HG02884 (cell line): ENCODE results near the gene TRABD2B.
A peak's percentile ranks its signal among the peaks of the same experiment; 100 is the strongest.

Experiments used
- ATAC-seq: cut with Tn5 transposase; IDR thresholded peaks from one replicate; pipeline ENCODE4 v1.9.1; 2021; ENCODE audit warnings: mild to moderate bottlenecking, moderate library complexity; ENCODE audit not compliant: unreplicated experiment

The TRABD2B gene

GRCh38 chr1:47742890-47743760 is 254.1 kb downstream of the TRABD2B start:
- no peak for ATAC-seq

- ATAC-seq, result no peak
These were observed 258.5 kb downstream of the TRABD2B start for GRCh38 chr1:47738560-47739182.

- ATAC-seq, result no peak
These were observed 264.7 kb downstream of the TRABD2B start for GRCh38 chr1:47732489-47732888.

GRCh38 chr1:47731730-47732129 is 265.5 kb downstream of the TRABD2B start:
- ATAC-seq, result no peak

- ATAC-seq, result no peak
These were observed 267.5 kb downstream of the TRABD2B start for GRCh38 chr1:47729685-47730084.

GRCh38 chr1:47727697-47728085 is 269.5 kb downstream of the TRABD2B start:
- ATAC-seq, result no peak

GRCh38 chr1:47727051-47727696 is 270.0 kb downstream of the TRABD2B start:
- no peak for ATAC-seq

- peak; percentile 92 for ATAC-seq
These were observed 271.0 kb downstream of the TRABD2B start for GRCh38 chr1:47725992-47726855.

- no peak for ATAC-seq
These were observed 271.6 kb downstream of the TRABD2B start for GRCh38 chr1:47725511-47725991.

GRCh38 chr1:47725000-47725473 is 272.1 kb downstream of the TRABD2B start:
- ATAC-seq, result no peak

GRCh38 chr1:47724432-47724999 is 272.7 kb downstream of the TRABD2B start:
- no peak for ATAC-seq

- no peak for ATAC-seq
These were observed 274.1 kb downstream of the TRABD2B start for GRCh38 chr1:47722909-47723580.

- ATAC-seq, result no peak
These were observed 275.1 kb downstream of the TRABD2B start for GRCh38 chr1:47722101-47722500.

GRCh38 chr1:47720111-47720510 is 277.1 kb downstream of the TRABD2B start:
- no peak for ATAC-seq

GRCh38 chr1:47717341-47717740 is 279.8 kb downstream of the TRABD2B start:
- no peak for ATAC-seq

- no peak for ATAC-seq
These were observed 283.0 kb downstream of the TRABD2B start for GRCh38 chr1:47713975-47714767.

- no peak for ATAC-seq
These were observed 283.7 kb downstream of the TRABD2B start for GRCh38 chr1:47713333-47713953.

GRCh38 chr1:47712596-47713299 is 284.4 kb downstream of the TRABD2B start:
- no peak for ATAC-seq
